K562 (cell line): Measurements from ENCODE around the gene INSIG1. TPM values are rescaled to one million over a fixed set of nuclear protein-coding genes. Genes with fewer than 3 reads are reported as not detected.

Source experiments
- ASH1L ChIP-seq: fragments of 450-650 bp; IDR thresholded peaks from 2 replicates; pipeline ENCODE4 v1.6.1; 2018; ENCODE audit warnings: borderline replicate concordance, mild to moderate bottlenecking, low read depth; ENCODE audit not compliant: partially characterized antibody
- BMI1 ChIP-seq: fragments of 150-350 bp; IDR thresholded peaks from 2 replicates; pipeline ENCODE4 v1.6.1; 2014; ENCODE audit warnings: low read length
- CHCHD3 ChIP-seq: fragments of 250-450 bp; sonication (Bioruptor Pico); IDR thresholded peaks from 2 replicates; pipeline ENCODE4 v2.1.2; 2022; ENCODE audit warnings: mild to moderate bottlenecking
- CREBBP ChIP-seq: IDR thresholded peaks from one replicate; pipeline ENCODE4 v1.6.1; 2012; ENCODE audit warnings: low read depth, mild to moderate bottlenecking, control low read depth, inconsistent platforms, low read length
- ETS1 ChIP-seq: conservative IDR thresholded peaks from 2 replicates; pipeline ENCODE4 v1.6.1; 2011; ENCODE audit warnings: low read depth, mild to moderate bottlenecking, low read length; ENCODE audit not compliant: control insufficient read depth
- FOXA1 ChIP-seq: fragments of 450-650 bp; IDR thresholded peaks from 2 replicates; pipeline ENCODE4 v1.6.1; 2016; ENCODE audit warnings: mild to moderate bottlenecking, borderline replicate concordance
- HOMEZ ChIP-seq: fragments of 250-450 bp; sonication (Bioruptor Pico); IDR thresholded peaks from 2 replicates; pipeline ENCODE4 v1.4.0; 2020; ENCODE audit warnings: mild to moderate bottlenecking, moderate library complexity
- IFI16 ChIP-seq: fragments of 250-450 bp; sonication (Bioruptor Pico); IDR thresholded peaks from 2 replicates; pipeline ENCODE4 v2.1.2; 2022; ENCODE audit warnings: mild to moderate bottlenecking, inconsistent platforms
- LEF1 ChIP-seq: fragments of 450-650 bp; IDR thresholded peaks from 2 replicates; pipeline ENCODE4 v1.6.1; 2016; ENCODE audit warnings: mild to moderate bottlenecking
- MCM2 ChIP-seq: fragments of 450-650 bp; IDR thresholded peaks from 2 replicates; pipeline ENCODE4 v1.6.1; 2017; ENCODE audit warnings: low read depth, mild to moderate bottlenecking
- PATZ1 ChIP-seq: fragments of 250-450 bp; sonication (Bioruptor Pico); IDR thresholded peaks from 2 replicates; pipeline ENCODE4 v1.5.0; 2020; ENCODE audit warnings: mild to moderate bottlenecking, borderline replicate concordance
- POLR2G ChIP-seq: fragments of 200-400 bp; formaldehyde crosslinking; IDR thresholded peaks from 2 replicates; pipeline ENCODE4 v1.6.1; 2017; ENCODE audit warnings: low read depth, mild to moderate bottlenecking, antibody characterized with exemption, low read length, moderate library complexity
- POLR2H ChIP-seq: IDR thresholded peaks from 2 replicates; pipeline ENCODE4 v1.6.1; 2016; ENCODE audit warnings: missing genetic modification characterization, low read depth, mild to moderate bottlenecking, control low read depth, missing compliant biosample characterization, moderate library complexity
- PREB ChIP-seq: sonication (generic); formaldehyde crosslinking; IDR thresholded peaks from 2 replicates; pipeline ENCODE4 v1.8.1; 2023; ENCODE audit warnings: mild to moderate bottlenecking, missing genetic modification reagents
- RBM17 ChIP-seq: fragments of 200-400 bp; formaldehyde crosslinking; IDR thresholded peaks from 2 replicates; pipeline ENCODE4 v1.6.1; 2017; ENCODE audit warnings: low read depth, mild to moderate bottlenecking, low read length, borderline replicate concordance
- TCF15 ChIP-seq: fragments of 250-450 bp; sonication (Bioruptor Pico); IDR thresholded peaks from 2 replicates; pipeline ENCODE4 v1.8.0; 2022; ENCODE audit warnings: moderate library complexity, mild to moderate bottlenecking, inconsistent platforms
- TFAP4 ChIP-seq: sonication (generic); formaldehyde crosslinking; IDR thresholded peaks from 2 replicates; pipeline ENCODE4 v1.8.0; 2022; ENCODE audit warnings: missing genetic modification reagents, mild to moderate bottlenecking, moderate library complexity, borderline replicate concordance
- ZC3H11A ChIP-seq: IDR thresholded peaks from 2 replicates; pipeline ENCODE4 v1.6.1; 2012; ENCODE audit warnings: low read depth, low read length, improper control_type of control experiment
- ZNF124 ChIP-seq: sonication (generic); formaldehyde crosslinking; IDR thresholded peaks from 2 replicates; pipeline ENCODE4 v1.8.1; 2022; ENCODE audit warnings: missing genetic modification reagents
- ZNF175 ChIP-seq: fragments of 200-800 bp; sonication (Bioruptor generic); IDR thresholded peaks from 2 replicates; pipeline ENCODE4 v1.6.1; 2016; ENCODE audit warnings: low read depth, mild to moderate bottlenecking, missing genetic modification characterization, missing compliant biosample characterization
- polyA plus RNA-seq, 8 experiments: library from polyadenylated mRNA; depleted of rRNA in 4 of 8; stranded (reverse) in 5 of 8; unstranded in 3 of 8; fragments of >200 nt; fragmentation: Nextera tagmentation in 2 of 8; fragmentation: Illumina TruSeq in 1 of 8; extraction: Ambion mirVana in 2 of 8; extraction: Trizol in 1 of 8; gene quantifications; 2 replicates each; pipeline versions ENCODE4 v1.2.1 to v1.2.3, GENCODE V29; 2011 to 2014; ENCODE audit warnings: inconsistent platforms in 1 of 8, missing spikeins in 1 of 8
- total RNA-seq, 7 experiments: library from RNA; depleted of rRNA in 6 of 7; stranded (reverse); fragments of >200 nt in 6 of 7; fragmentation: Illumina TruSeq in 2 of 7; extraction: Trizol in 2 of 7; gene quantifications; 2 replicates each; pipeline versions ENCODE4 v1.2.1 to v1.2.3, GENCODE V29; 2011 to 2021; ENCODE audit warnings: low replicate concordance in 1 of 7

Gene INSIG1
- total and polyA plus RNA-seq, 9 of the 15 experiments (the other 6 are each of a cell fraction or from before 2014, with no cell fraction given) = 57.1 to 787 (median 238) TPM

- TF ChIP-seq ZNF124 (CRISPR knock-in tag) (no peak), TFAP4 (peak; percentile 71), ZC3H11A (no peak), POLR2H (tag) (no peak), RBM17 (no peak), ASH1L (no peak), ETS1 (no peak; the same call in 1 of the 2 replicates), TCF15 (CRISPR knock-in tag) (no peak), BMI1 (no peak), ZNF175 (0 out of 2 replicates have a peak, but pooled peaks have one; percentile 3), HOMEZ (CRISPR knock-in tag) (no peak), CREBBP (no peak), LEF1 (0 out of 2 replicates have a peak, but pooled peaks have one; percentile 54), POLR2G (no peak), PATZ1 (no peak), MCM2 (no peak), FOXA1 (no peak), CHCHD3 (CRISPR knock-in tag) (no peak), IFI16 (no peak), PREB (no peak)
These were observed 726 bp upstream of the INSIG1 start (continued) for GRCh38 chr7:155296788-155297516.
